Panc1 (cell line): Measurements from ENCODE around the gene CAPN8.

Source experiments
- CTCF ChIP-seq: fragments of 450-650 bp; IDR thresholded peaks from 2 replicates; pipeline ENCODE4 v1.5.1; 2017; ENCODE audit warnings: mild to moderate bottlenecking
- REST ChIP-seq, 2 experiments: IDR thresholded peaks; 2 replicates each; pipeline ENCODE4 v1.6.1; 2011 to 2012; ENCODE audit warnings: low read depth in 2 of 2, control low read depth in 1 of 2, low read length in 1 of 2, mild to moderate bottlenecking in 1 of 2, moderate library complexity in 1 of 2; ENCODE audit not compliant: insufficient read depth in 1 of 2

DNA sequence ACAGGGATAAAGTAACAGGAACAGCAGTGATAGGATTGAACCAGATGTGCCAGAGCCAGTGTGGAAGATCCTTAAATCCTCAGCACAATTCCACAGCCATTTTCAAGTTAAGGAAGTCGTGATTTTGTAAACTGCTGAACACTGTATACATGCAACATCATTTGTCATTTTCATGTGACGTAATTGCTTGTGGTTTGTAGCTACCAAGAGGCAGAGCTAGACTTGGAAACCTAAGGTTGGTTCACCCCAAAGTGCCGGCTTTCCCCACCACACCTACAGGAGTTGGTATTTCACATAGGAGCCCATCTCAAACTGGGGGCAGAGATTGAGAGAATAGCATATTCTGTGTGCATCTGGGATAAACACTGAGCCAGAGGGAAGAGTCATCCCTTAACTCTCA lies 113.9 kb downstream of the CAPN8 start:
- no peak for TF ChIP-seq CTCF
- TF ChIP-seq REST (IDR thresholded peaks at IDR 0.05; ENCODE audit: insufficient read depth in 1 of 2, low read depth in 2 of 2, low read length in 1 of 2), result no peak
